ENCODE data around the gene ST8SIA5. TPM values are rescaled to one million over a fixed set of nuclear protein-coding genes. Genes with fewer than 3 reads are reported as not detected.

Gene ST8SIA5
- total and polyA plus RNA-seq, 2 of the 13 experiments (the other 11 are each of a cell fraction or from before 2014, with no cell fraction given) = 0.07 to 0.20 TPM

GRCh38 chr18:46787674-46788073 lies 30.8 kb upstream of the ST8SIA5 start (continued):
- TF ChIP-seq NCOR1 (IDR thresholded peaks at IDR 0.05; ENCODE audit: borderline replicate concordance, low read length) (no peak), ZNF703 (CRISPR knock-in tag; IDR thresholded peaks at IDR 0.05; ENCODE audit: borderline replicate concordance) (no peak), FOXA3 (CRISPR knock-in tag; IDR thresholded peaks at IDR 0.05) (no peak), PRDM4 (CRISPR knock-in tag; IDR thresholded peaks at IDR 0.05; ENCODE audit: borderline replicate concordance) (no peak)

- no peaks in the 10 kb centered on the region for H3K9me3 ChIP-seq (ENCODE audit: low read length)
- BruUV-seq (replicated peaks) = no TSS peak
- no peak for FAIRE-seq
- ChIA-PET CTCF (ENCODE audit: low intra/inter-chr PET ratio, low total read pairs) (no interaction called here), POLR2A (no interaction called here)
- TF ChIP-seq ZFP90 (CRISPR knock-in tag; IDR thresholded peaks at IDR 0.05; ENCODE audit: borderline replicate concordance) (no peak), RFXANK (CRISPR knock-in tag; IDR thresholded peaks at IDR 0.05) (no peak), PITX1 (CRISPR knock-in tag; IDR thresholded peaks at IDR 0.05) (no peak), ZFP36L2 (CRISPR knock-in tag; IDR thresholded peaks at IDR 0.05) (no peak), IKZF4 (CRISPR knock-in tag; IDR thresholded peaks at IDR 0.05; ENCODE audit: borderline replicate concordance, low read depth, not compliant biosample characterization) (no peak), ZNF781 (CRISPR knock-in tag; IDR thresholded peaks at IDR 0.05; ENCODE audit: borderline replicate concordance, not compliant biosample characterization) (no peak), RBM39 (IDR thresholded peaks at IDR 0.05; ENCODE audit: low read depth, low read length, poor library complexity, severe bottlenecking) (no peak), MLX (CRISPR knock-in tag; IDR thresholded peaks at IDR 0.05) (no peak), ZNF747 (CRISPR knock-in tag; IDR thresholded peaks at IDR 0.05; ENCODE audit: borderline replicate concordance) (no peak), ZNF558 (CRISPR knock-in tag; IDR thresholded peaks at IDR 0.05; ENCODE audit: borderline replicate concordance) (no peak)
- no peak overlapping the region for H2AFZ ChIP-seq (ENCODE audit: low read length)
- 21% methylated on average over 5 of the region's 5 CpGs for WGBS (ENCODE audit: low lambda C conversion rate)
- no peak for DNase-seq (ENCODE audit: low spot score)
- in situ Hi-C loops (cut with HindIII; ENCODE audit: extremely low pct_ligation_motif_present, low pct_unique_long_range_greater_than_20kb) = no loop called here
- intact Hi-C loops (cut with micrococcal nuclease; ENCODE audit: unreplicated experiment) = no loop called here
- no peaks in the 10 kb centered on the region for H3K27me3 ChIP-seq (ENCODE audit: control insufficient read depth in 1 of 2, insufficient read depth in 2 of 2, low read length in 2 of 2)
- H4K20me1 ChIP-seq (ENCODE audit: insufficient read depth, low read length) = no peaks in the 10 kb centered on the region
- H3K4me2 ChIP-seq (ENCODE audit: low read depth, low read length) = no peak overlapping the region
- no peak overlapping the region for H3K4me3 ChIP-seq (replicated peaks in 1 of 3; ENCODE audit: insufficient read depth in 1 of 3, low read depth in 2 of 3, low read length in 3 of 3)
- H3K36me3 ChIP-seq (replicated peaks in 1 of 2; ENCODE audit: control insufficient read depth in 1 of 2, insufficient read depth in 2 of 2, low read length in 2 of 2) = no peaks in the 10 kb centered on the region
- no peak overlapping the region for H3K27ac ChIP-seq (ENCODE audit: extremely low read length, insufficient read depth, low read length)
- H3K79me2 ChIP-seq (ENCODE audit: insufficient read depth, low read length) = no peaks in the 10 kb centered on the region
- no peaks in the 10 kb centered on the region for H3K4me1 ChIP-seq (ENCODE audit: insufficient read depth, low read length)
- ATAC-seq = peak; percentile 54; the same call in 2 of the 3 replicates
- no peak overlapping the region for H3K9ac ChIP-seq (ENCODE audit: insufficient read depth, low read depth, low read length)
Measured at GRCh38 chr18:46772357-46772756, 15.5 kb upstream of the ST8SIA5 start.
